Cerebellar cortex (tissue), 1 donor: ENCODE data around the gene EHD1.

Experiments used
- DNase-seq: peaks from one replicate; pipeline ENCODE4 v3.0.0-alpha.2; 2015; ENCODE audit warnings: low spot score

The EHD1 gene

DNA sequence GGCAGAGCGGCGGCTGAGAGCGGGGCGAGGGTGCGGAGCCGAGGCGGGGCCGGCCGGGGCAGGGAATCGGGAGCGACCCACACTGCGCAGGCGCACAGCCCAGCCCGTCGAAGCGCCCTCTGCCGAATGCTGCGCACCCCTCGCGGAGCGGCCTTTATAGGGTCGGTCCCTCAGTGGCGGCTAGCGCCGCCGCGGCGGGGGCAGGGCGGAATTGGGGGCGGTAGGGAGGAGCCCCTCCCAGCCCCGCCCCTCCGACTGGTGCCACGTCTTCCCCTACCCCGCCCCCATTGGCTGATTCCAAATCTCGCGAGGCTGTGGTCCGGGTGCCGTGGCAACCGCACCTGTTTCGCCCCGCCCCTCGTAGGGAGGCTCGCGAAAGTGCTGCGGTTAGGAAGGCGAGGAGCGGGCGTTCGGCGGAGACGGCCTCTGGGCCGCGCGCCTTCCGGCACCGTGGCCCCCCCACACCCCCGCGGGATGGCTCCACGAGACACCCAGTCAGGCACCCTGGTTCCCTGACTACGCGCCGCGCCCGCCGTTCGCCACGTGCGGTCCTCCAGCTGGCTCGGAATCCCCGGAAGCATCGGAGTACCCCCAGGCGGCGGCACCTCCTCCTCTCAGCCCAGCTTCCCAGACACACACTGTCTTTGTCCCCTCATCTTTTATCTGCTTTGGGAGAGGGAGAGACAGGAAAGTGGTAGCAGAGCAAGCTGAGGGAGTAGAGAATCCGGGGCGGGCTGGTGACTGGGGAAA, at the start of gene EHD1:
TSS of gene EHD1 (minus strand) at position 128 of the 750 bp plus-strand sequence. CDS start 157 bp downstream, outside the sequence.
- DNase-seq: peak; percentile 98

DNA sequence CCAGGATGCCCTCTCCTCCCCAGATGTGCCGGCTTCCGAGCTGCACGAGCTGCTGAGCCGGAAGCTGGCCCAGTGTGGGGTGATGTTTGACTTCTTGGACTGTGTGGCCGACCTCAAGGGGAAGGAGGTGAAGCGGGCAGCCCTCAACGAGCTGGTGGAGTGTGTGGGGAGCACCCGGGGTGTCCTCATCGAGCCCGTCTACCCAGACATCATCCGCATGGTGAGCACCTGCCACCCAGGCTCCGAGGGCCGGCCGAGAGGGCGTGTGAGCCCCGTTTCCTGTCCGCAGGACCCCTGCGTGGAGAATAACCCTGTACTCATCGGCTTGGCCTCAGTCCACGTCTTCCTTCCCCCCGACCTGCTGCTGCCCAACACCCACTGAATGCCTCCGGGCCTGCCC, 48.3 kb upstream of the EHD1 start:
- no peak for DNase-seq

DNA sequence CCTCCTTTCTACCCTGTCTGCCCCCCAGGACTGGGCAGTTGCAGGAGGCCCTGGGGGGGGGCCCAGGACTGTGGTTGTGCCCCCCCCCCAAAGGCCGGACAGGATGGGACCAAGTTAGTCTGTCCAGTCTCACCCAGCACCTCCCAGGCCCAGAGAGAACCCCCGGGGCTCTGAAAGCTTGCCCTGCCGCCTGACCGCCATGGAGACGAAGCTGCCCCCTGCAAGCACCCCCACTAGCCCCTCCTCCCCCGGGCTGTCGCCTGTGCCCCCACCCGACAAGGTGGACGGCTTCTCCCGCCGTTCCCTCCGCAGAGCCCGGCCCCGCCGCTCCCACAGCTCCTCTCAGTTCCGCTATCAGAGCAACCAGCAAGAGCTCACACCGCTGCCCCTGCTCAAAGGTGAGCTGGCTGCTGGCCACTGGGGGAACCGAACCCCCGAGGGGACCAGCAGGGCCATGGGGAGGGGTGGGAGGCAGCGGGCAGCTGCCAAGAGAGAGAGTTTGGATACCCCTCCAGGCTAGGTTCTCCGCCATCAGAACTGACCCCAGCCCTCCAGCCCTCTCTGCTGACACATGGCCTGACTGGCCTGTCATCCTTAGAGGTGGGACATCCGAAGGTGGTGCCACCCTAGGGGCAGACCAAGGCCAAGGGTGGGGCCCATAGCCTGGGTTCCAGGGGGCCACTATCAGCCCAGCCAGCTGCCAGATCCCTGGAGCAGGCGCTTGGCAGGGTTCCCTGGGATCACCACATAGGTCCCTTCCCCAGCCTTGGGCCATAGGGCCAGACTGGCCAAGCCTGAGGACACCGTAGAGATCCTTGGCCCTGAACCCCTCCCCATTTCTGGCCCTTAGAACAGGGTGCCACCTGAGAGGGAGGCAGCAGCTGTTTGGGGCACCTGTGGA, 47.4 kb upstream of the EHD1 start:
- DNase-seq: no peak

DNA sequence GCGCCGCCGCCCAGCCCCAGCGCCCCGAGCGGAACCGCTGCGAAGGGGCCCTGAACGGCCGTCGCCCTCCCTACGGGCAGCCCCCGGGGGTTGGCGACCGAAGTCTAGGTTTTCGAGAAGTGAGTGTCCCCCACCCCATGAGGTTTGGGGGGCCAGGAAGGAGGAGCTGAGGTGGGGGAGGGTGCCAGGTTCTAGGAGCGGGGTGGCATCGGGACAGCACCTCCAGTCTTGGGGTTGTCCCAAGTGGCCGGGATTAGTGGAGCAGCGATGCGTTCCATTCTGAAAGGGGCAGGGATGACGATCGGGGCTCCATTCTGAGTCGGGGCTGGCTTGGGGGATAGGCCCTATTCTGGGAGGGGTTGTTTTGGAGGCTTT, 46.5 kb upstream of the EHD1 start:
- DNase-seq: peak; percentile 20

DNA sequence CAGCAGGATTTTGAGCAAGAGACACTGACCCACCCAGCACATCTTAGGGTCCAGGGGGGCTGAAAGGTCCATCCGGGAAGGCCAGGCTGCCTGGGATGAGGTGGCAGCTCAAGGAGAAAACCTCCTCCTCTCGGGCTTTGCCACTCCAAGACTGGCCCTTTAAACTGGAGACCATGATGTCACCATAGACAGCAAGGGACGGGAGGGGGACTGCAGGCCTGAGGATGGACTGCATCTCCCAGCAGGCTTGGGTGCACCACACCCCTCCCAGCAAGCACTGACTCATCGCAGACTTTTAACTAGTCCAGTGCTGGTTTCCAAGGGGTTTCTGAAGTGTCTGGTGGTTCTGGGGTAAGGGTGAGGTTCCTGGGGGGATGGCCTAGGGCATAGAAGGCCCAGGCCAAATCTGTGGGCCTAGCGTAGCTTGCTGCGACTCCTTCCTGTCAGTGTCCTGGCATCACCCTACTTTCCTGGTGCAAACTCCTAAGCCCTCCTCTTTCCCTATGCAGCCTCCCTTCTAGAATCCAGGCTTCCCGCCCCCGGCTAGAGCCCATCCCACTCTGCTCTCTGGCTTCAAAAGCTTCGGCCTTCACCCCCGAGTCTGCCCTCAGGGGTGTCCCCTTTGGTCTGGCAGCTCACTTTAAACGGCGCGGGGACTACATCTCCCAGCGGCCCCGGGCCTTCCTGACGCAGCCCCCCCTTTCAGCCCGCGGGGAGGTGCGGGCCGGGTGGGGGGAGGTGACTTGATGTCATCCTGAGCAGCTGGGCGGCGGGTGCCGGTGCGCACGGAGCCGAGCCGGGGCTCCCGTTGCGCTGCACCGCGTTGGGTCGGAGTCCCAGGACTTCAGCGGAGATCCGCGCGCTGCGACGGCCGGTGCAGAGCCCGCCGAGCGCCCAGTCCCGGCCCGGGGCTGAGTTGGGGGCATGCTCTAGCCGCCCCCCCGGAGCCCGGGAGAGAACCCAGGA, 45.8 kb upstream of the EHD1 start, which contains the start of gene PPP2R5B:
TSS of gene PPP2R5B (plus strand) at position 746 of the 966 bp plus-strand sequence. CDS start 1,046 bp downstream, outside the sequence.
- DNase-seq: peak; percentile 99

DNA sequence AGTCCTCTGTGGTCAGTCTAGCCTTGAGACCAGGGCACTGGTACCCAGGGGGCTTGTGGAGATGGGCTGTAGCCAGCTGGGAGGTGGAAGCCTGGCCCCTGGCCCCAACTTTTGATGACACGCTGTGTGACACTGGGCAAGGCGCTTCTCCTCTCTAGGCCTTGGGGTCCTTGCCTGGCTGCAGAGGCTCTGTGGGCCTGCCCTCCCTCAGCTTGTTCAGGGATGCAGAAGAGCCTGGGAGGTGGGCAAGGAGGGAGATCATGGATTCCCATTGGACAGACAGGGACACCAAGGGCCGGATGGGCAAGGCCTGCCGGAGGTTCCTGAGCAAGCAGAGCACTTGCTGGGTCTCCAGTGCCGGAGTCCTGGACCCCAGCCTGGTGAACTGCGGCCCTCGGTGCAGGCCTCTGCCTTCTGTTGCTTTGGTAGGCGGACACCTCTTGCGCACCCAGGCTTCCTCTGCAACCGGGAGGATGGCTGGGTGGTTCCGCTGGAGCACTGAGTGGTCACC, 44.8 kb upstream of the EHD1 start:
- DNase-seq: peak; percentile 18

DNA sequence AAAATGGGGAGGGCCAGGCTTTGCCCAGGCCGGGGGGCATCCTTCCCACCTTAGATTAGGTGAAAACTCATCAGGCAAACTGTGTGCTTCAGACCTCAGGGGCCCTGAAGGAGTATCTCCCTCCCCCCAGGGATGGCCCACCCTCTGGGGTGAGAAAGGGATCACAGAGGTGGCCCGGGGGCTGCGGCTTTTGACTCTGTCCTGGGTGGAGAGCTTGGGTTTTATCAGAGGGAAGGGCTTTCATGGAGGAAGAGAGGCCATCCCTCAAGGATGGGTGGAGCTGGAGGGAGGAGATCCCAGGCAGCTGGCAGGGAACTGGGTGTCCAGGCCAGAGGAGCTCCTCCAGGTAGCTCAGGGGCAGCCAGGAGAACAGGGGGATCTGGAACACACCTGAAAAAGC, 43.0 kb upstream of the EHD1 start:
- no peak for DNase-seq

DNA sequence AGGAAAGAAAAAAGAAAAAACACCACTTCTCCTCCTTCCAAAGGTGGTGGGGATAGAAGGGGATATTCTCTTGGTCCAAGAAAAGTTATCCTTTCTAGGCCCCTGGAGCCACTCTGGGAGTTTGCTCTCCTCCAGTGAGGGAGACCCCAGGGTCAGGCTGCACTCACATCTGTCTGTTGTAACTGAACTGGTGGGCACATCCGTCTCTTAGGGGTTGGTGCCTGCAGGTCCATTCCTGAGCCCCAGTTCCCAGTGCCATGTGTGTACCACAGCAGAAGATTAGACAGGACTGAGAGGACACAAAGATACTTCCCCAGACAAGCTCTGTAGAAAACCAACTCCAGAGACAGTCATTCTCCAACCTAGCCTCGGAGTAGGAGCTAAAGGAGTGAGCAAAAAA, 41.7 kb upstream of the EHD1 start:
- DNase-seq: no peak

DNA sequence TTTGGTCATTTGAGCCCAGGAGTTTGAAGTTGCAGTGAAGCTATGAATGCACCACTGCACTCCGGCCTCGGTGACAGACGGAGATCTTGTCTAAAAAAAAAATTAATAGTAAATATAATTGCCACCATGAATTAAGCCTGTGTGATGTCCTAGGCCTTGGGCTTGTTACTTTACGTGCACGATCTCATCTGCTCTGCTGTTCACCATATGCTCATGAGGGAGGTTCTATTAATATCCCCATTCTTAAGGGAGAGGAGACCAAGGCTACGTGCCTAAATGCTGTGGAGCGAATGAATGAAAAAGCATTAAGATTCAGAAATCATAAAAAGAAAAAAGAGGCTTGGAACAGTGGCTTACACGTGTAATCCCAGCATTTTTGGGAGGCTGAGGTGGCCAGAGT, 41.2 kb upstream of the EHD1 start:
- DNase-seq: peak; percentile 66

DNA sequence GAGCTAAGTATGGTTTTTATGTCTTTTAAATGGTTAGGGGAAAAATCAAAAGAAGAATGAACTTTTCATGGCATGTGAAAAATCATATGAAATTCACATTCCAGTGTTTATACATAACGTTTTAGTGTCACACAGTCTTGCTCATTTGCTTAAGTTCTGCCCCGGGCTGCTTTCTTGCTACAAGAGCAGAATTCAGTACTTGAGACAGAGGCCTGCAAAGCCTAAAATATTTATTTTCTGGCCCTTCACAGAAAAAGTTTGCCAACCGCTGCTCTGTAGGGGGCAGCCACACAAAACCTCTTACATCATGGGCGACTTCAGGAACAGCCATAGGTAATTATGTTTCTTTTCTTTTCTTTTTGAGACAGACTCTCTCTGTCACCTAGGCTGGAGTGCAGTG, 39.6 kb upstream of the EHD1 start:
- DNase-seq: peak; percentile 41

DNA sequence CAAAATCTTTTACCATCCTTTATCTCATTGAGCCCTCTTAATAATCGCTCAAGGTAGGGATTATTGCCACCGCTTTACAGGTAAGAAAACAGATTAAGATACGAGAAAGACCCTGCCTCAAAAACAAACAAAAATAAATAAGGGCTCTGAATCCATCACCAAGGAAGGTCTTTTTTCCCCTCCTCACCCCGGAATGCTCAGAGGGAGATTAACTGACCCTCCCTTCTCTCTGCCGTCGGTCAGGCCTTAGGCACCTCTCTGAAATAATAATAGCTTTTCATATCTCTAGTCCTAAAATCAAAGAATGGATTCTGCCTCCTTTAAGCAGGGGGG, 39.2 kb upstream of the EHD1 start:
- DNase-seq: no peak

DNA sequence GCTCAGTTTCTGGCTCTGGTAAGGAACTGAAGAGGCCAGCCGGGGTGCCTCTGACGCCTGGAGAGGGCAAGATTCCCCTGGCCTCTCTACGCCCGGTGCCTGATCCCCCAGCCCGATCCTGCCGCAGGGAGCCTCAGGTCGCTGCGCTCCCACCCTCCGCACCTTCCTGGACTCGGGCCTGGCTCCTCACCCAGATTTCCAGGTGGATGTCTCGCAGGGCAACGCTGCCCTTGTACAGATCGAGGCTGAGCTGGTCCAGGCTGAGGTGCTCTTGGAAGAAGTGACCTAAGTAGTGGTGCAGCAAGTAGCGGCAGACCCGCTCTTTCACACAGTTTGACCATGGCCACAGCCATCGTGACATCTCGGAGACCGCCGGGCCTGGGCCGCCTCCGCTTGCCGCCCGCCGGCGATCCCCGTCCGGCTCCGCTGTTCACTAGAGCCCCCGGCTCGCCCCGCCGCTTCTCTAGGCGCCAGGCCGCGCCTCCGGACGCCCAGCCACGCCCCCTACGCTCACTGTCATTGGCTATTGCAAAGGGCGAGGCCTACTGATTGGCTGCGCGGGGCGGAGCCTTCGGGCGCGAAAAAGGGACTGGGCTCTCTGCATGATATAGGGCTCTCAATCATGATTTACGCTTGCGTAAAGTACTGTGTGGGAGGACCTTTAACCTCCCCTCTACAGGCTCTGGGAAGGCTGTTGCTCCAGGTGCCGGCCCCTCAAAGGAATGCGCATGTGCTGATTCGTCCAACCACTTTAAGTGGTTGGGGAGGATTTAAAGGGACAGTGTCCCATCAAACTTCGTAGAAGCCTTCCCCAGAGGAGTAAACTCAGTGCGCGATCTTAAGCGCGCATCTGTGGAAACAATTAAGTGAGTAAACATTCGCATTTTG, 38.6 kb upstream of the EHD1 start, which contains the start of gene ATG2A:
TSS of gene ATG2A (minus strand) at position 435 of the 888 bp plus-strand sequence. CDS start at position 361, 74 bp downstream.
- peak; percentile 100 for DNase-seq

DNA sequence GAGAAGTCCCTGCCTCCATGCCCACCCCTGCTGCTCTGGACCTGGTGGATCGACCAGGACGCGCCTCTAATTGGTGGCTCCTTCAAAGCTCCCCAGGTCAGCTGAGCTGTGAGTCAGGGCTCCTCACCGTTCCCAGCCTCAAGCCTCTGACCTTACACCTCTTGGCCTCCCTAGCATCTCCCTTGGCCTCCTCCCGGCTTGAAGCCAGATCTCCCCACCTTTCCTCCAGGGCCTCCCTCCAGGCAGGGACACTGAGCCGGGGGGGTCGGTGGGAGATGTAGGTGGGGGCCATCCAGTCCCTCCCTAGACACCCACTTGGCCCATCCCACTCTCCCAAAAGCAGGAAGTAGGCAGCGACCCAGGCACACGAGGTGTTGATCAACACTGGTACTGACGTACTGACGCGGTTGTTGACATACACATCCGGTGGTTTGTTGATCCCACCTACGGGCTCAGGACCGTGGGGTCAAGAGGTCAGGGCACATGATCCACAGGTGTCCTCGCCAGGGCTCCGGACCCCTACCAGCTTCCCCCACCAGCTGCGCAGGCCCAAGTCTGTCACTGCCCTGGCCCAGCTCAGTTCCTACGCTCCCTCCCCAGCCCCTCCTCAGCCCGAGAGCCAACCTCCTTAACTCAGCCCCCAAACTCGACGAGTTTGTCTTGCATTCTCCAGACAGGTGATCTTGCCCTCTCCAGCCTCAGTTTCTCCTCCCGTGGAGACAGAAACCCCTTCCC, 37.8 kb upstream of the EHD1 start:
- DNase-seq: no peak

DNA sequence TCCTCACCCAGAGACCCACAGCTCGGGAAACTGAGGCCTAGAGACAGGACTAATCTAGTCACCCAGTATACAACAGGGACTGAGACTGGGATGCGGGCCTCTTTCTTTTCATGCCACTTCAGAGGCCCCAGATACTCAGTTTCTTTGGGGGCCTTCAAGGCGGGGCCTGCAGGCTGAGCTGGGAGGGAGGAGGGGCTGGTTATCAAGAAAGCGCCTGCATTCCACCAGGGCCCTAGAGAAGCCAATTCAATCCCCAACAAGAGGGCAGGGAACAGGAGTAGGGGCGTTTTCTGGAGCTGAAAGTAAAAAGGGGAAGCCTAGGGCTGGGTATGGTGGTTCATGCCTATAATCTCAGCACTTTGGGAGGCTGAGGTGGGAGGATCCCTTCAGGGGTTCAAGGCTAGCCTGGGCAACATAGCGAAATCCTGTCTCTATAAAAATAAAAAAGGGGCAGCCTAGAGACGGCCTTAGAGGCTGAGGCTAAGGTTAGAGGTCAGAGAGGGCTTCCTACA, 37.0 kb upstream of the EHD1 start:
- no peak for DNase-seq

DNA sequence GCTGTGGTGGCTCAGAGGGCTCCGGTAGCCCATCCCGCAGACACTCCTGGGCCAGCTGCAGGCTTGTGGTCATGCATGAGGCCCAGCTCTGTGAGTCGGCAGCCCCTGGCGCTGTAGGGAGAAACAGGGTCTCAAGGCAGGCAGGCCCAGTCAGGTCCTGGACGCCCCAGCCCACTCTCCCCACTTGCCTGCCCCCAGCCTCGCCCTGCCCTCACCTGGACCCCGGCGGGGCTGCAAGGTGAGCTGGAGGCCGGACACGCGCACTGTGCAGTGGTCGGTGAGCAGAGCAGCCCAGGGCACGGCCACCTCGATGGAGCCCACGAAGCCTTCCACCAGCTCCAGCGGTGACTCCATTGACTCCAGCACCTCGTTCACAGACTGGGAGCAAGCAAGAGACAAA, 35.7 kb upstream of the EHD1 start:
- no peak for DNase-seq

DNA sequence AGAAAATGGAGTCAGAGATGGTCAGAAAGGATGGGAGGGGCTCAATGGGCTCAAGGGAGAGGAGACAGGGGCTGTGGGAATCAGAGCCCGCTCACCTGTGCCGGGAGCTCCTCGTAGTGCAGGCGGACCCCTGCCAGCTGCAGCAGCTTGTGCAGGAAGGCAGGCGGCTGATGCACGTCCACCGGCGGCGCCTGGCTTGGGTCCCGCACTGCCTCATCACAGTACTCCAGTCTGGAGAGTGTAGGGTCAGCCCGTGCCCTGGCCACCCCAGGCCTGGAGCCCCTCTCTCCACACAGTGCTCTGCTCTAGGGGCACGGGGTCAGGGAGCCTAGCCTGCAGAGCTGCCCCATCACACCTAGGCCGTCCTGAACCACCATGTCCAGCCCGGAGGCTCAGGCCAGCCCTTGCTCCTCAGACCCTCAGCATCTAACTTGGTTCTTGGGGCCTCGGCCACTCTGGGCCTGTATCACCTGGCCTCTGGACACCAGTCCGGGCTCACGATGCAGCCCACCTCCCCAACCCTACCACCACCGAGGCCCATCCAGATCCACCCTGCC, 34.8 kb upstream of the EHD1 start:
- no peak for DNase-seq

DNA sequence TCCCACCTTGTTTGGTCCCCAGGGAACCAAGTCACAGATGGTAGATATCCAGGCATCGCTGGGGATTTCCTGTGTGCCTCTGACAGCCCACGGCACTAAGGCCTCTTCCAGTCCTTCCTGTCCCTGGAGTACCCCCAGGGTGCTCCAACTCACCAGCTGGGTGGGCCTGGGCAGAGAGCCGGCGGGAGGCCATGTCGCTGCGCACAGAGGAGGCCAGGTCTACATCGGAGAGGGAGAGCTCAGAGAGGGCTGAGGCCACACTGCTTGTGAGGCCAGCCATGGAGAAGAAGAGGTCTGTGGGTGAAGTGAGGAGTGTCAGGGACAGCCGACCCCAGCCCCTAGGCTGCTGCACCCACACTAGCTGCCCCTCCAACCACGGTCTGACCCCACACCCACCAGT, 33.3 kb upstream of the EHD1 start:
- DNase-seq: no peak

DNA sequence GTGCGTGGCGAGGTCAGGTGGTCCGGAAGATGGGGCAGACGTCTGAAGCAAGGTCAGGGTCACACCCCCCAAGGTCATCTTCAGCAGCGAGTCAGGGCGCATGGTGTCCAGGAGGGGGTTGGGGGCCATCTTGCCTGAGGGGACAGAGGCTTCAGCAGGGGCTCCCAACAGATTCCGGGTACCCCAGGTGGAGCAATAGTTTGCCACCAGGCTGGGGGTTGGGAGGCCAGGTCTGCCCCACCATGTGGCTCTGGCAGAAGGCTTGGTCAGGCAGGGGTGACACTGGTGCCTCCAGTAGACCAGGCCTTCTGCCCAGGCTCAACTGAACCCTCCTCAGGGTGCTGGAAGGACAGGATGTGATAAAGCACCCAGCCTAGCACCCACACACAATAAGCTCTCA, 32.7 kb upstream of the EHD1 start:
- DNase-seq: no peak

DNA sequence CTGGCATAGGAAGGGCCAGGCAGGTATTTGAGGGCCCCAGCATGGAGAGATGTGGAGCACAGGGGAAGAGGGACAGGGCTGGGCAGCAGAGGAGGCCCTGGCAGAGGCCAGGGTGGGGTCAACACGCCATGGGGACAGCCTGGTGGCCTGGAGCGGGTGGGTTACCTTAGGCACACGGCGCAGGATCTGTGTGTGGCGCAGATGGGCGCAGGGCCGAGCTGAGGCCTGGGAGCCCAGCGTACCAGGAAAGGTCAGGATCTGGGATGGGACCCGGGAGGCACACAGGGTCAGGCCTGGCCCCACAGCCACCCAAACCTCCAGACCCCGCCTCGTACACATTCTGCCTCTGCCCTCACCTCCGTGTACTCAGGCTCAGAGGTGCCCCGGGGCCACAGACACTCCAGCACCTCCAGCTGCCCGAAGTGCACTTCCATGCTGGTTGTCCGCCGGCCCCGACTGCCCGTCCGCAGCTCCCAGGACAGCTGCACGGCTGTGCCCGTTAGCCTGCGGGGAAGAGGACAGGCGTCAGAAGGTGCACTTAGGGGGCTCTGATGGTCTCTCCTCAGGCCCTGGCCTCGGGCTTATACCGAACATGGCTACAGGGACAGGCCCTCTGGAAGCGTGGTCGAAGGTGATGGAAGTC, 32.2 kb upstream of the EHD1 start:
- no peak for DNase-seq
